Fibroblast of villous mesenchyme (primary cell): ENCODE measurements around the gene ABL2. TPM values are rescaled to one million over a fixed set of nuclear protein-coding genes. Genes with fewer than 3 reads are reported as not detected.

Experiments used
- DNase-seq: peaks from one replicate; pipeline ENCODE4 v3.0.0-alpha.2; 2010; ENCODE audit warnings: low read depth
- H3K4me3 ChIP-seq: 2 replicates; pipeline ENCODE4 v1.5.1; 2011; ENCODE audit warnings: low read depth, mild to moderate bottlenecking, low read length
- total RNA-seq: library from RNA; depleted of rRNA; stranded (reverse); fragments of >200 nt; gene quantifications from 2 replicates; pipeline ENCODE4 v1.2.3, GENCODE V29; 2012
- TF ChIP-seq, protein P1 (sequence below): IDR thresholded peaks from 2 replicates; pipeline ENCODE4 v1.5.1; 2012; ENCODE audit warnings: low read depth, mild to moderate bottlenecking, low read length; ENCODE audit not compliant: insufficient read depth

ABL2 gene
- total RNA-seq, 1 donor, result 66.9 TPM

DNA sequence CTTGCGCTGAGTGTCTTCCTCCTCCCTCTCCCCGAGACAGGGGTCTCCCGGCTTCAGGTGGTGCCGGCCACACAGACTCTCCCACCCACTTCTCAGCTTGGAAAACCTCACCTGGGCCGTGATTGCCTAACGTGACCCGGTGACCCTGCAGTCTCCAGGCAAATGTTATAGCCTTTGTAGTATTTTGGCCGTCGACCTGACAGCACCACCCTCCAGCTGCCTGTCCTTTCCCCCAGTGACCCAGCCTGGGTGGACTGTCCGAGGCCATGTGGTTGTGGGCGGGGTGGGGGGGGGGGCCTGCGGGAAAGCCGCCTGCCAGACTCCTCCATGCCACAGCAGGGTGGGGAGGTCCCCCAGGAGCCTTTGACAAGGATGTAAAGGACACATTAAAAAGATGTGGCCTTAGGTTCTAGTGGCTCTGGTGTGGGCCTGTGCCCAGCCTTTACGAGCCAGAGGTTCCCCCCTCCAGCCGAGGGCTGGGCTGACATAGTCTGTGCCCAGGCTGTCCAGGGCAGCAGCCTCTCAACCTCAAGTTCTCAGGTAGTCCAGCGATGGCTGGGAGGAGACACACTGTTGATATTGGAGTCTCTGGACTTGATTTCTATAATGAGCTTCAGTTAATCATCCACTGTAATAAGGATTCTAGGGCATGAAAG, 139.5 kb downstream of the ABL2 start:
- TF ChIP-seq, protein P1, sequence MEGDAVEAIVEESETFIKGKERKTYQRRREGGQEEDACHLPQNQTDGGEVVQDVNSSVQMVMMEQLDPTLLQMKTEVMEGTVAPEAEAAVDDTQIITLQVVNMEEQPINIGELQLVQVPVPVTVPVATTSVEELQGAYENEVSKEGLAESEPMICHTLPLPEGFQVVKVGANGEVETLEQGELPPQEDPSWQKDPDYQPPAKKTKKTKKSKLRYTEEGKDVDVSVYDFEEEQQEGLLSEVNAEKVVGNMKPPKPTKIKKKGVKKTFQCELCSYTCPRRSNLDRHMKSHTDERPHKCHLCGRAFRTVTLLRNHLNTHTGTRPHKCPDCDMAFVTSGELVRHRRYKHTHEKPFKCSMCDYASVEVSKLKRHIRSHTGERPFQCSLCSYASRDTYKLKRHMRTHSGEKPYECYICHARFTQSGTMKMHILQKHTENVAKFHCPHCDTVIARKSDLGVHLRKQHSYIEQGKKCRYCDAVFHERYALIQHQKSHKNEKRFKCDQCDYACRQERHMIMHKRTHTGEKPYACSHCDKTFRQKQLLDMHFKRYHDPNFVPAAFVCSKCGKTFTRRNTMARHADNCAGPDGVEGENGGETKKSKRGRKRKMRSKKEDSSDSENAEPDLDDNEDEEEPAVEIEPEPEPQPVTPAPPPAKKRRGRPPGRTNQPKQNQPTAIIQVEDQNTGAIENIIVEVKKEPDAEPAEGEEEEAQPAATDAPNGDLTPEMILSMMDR, result no peak
- DNase-seq, result no peak
- H3K4me3 ChIP-seq, result no peak overlapping the region

DNA sequence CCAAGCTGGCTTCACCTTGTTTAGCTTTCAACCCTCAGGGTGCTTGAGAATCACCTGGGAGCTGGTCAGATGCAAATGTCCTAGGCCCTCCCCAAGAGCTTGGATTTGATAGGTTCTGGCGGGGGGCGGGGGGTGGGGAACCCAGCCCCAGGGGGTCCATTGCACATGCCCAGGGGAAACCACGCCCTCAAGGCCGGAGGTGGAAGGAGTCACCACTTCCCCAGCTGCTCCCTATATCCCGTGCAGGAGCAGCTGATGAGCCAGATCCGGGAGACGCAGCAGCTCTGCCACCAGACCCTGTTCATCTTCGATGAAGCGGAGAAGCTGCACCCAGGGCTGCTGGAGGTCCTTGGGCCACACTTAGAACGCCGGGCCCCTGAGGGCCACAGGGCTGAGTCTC, 141.8 kb downstream of the ABL2 start:
- TF ChIP-seq, protein P1, result no peak
- no peak overlapping the region for H3K4me3 ChIP-seq
- DNase-seq, result no peak

DNA sequence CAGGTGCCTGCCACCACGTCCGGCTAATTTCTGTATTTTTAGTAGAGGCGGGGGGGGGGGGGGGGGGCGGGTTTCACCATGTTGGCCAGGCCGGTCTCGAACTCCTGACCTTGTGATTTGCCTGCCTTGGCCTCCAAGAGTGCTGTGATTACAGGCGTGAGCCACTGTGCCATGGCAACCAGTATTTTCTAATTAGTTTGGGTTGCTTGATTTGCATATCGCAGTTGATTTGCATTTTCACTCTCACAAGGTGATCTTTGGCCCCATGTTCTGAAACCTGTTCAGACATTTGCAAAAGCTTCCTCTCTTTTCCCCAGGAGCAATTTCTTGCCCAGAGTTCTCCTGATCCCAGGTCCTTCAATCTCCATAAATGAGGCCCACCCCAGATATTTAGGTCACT, 145.9 kb downstream of the ABL2 start:
- H3K4me3 ChIP-seq, result no peak overlapping the region
- no peak for DNase-seq
- TF ChIP-seq, protein P1, result no peak

DNA sequence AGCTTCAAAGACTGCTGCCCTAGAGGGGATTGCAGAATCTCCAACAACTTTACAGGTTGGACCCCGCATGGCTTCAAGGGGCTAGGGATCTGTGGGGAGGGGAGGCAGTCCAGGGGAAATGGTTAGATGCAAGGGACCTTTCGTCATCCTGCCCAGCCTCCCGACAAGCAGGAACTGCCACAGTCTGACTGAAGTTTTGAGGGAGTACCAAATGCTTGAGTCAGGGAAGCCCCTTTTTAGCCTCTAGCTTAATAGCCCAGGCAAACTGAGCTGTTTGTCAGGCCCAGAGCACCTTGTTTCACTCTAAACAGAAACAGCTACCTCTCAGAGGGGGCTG, 146.5 kb downstream of the ABL2 start:
- TF ChIP-seq, protein P1, result no peak
- DNase-seq, result peak; percentile 26
- peak overlapping the region; percentile 81 for H3K4me3 ChIP-seq

DNA sequence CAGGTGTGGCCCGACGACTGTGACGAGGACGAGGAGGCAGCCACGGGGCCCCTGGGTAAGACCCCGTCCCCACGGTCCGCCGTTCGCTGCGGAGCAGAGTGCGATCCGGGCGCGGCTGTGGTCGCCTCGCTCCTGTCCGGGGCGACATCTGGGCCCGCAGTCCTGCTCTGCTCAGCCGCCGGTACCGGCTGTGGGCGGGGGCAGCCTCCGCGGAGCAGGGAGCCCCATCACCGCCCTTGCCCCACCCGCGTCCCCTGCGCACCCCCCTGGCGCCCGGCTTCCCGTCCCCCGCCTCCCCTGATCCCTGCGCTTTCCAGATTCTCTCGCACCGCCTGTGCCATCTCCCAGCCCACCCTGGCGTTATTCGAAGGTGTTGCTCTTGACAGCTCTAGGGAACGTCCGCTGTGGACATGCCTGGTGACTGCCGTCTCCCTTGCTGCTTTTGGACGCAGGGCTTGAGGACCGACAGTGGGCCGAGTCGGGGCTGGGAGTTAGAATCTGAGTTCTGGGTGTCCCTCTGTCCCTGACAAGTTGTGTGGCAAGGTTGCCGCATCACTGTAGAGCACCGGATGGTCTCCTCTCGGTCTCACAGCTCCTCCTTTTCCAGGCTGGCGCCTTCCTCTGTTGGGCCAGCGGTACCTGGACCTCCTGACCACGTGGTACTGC, 147.0 kb downstream of the ABL2 start:
- TF ChIP-seq, protein P1, result no peak
- H3K4me3 ChIP-seq, result peak overlapping the region; percentile 81
- DNase-seq, result no peak

DNA sequence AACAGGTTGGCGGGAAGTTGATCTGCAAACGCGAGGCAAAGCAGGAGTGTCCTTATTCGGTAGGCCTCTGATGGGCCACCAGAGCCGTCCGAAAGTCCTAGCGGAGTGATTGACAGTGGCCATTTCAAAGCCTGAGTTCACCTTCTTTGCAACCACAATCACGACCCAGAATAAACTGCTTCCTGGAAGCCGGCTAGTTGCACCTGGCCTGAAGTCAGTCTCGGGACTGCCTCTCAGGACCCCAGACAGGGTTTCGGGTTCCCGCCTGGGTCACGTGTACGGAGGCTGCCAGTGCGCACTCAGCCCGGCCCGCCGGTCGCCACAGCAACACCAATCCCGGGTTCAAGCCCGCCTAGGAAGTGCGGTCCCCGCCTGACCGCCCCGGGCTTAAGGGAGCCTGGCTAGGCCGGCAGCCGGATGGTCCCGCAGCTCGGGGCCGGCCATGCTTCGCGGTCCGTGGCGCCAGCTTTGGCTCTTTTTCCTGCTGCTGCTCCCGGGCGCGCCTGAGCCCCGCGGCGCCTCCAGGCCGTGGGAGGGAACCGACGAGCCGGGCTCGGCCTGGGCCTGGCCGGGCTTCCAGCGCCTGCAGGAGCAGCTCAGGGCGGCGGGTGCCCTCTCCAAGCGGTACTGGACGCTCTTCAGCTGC, 147.7 kb downstream of the ABL2 start, which contains the start of gene TOR3A:
Gene TOR3A, plus strand, starts transcription at position 384 of the 646 bp plus-strand sequence. Its CDS starts 59 bp downstream, at position 443.
- peak; percentile 93 for DNase-seq
- TF ChIP-seq, protein P1, result no peak

More for the DNA sequence above, 147.7 kb downstream of the ABL2 start, which contains the start of gene TOR3A:
- peak within 1 kb of the TSS; percentile 81 for H3K4me3 ChIP-seq
